GM12801 (cell line): Measurements from ENCODE around the gene VIPR2.

ENCODE experiments used
- TF ChIP-seq, protein P1 (sequence below): IDR thresholded peaks from one replicate; pipeline ENCODE4 v1.5.1; 2011; ENCODE audit warnings: control low read depth; ENCODE audit not compliant: insufficient read length; ENCODE audit errors: extremely low read depth

Gene VIPR2

DNA sequence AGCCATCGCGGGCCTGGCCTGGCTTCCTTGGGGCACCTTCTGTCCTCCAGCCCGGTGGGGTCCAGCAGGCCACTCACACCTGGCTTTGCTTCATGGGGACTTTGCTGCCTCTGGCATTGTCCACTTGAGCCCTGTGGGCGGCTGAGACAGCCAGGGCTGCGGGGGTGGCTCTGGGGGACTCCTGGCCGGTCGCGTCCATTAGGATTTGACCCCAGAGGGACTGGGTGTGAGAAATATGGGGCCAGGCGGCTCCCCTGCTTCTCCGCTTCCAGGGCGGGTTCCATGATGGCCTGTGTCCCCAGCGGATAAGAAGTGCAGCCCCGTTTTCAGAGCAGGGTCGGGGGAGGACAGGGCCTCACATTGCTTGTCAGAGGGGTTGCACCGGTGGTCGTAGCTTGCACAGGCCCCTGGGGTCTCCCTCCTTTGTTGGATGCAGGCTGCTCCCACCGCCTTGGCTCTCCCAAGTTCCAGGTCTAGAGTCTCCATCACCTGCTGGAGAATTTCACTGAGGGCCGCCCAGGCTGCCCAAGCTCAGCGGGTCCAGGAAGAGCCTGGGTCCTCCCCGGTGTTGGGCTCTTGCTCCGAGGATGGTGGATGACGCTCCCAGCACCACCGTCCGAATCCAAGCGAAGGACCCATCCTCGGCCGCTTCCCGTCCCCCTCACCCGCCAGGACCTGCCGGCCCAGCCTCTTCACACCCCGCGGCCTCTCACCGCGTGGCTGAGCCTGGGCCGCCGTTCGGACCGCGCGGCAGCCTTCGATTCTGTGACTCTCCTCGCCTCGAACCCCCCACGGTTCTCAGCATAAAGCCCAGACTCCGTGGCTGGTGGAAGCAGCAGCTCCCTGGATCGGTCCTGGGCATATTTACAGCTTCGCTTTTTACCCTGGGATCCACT, 148.2 kb downstream of the VIPR2 start:
- TF ChIP-seq, protein P1, sequence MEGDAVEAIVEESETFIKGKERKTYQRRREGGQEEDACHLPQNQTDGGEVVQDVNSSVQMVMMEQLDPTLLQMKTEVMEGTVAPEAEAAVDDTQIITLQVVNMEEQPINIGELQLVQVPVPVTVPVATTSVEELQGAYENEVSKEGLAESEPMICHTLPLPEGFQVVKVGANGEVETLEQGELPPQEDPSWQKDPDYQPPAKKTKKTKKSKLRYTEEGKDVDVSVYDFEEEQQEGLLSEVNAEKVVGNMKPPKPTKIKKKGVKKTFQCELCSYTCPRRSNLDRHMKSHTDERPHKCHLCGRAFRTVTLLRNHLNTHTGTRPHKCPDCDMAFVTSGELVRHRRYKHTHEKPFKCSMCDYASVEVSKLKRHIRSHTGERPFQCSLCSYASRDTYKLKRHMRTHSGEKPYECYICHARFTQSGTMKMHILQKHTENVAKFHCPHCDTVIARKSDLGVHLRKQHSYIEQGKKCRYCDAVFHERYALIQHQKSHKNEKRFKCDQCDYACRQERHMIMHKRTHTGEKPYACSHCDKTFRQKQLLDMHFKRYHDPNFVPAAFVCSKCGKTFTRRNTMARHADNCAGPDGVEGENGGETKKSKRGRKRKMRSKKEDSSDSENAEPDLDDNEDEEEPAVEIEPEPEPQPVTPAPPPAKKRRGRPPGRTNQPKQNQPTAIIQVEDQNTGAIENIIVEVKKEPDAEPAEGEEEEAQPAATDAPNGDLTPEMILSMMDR: no peak

DNA sequence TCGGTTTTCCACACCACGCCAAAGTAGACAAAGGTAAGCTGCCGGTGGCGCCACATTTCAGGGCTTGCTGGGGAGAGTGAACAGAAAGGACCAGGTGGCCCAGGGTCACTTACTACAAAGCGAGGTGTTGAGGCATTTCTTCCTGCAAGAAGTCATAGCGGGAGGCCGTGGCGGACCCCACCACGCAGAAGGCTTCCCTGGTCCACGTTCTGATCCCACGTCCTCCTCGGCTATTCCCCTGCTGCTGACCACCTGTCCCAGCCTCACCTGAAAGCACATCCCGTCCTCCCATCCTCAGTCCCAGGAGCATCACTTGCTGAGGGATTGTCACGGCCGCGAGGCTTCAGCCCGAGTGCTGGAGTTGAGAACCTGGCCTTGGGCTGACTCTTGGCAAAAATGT, 149.2 kb downstream of the VIPR2 start:
- TF ChIP-seq, protein P1: no peak

DNA sequence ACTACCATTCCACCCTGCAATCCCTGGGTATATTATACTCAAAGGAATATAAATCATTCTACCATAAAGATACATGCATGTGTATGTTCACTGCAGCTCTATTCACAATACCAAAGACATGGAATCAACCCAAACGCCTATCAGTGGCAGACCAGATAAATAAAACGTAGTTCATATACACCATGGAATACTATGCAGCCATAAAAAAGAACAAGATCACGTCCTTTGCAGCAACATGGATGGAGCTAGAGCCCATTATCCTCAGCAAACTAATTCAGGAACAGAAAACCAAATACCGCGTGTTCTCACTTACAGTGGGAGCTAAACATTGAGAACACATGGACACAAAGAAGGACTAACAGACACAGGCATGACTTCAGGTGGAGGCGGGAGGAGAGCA, 150.0 kb downstream of the VIPR2 start:
- TF ChIP-seq, protein P1: no peak

GRCh38 chr7:158993591-158993990, 151.1 kb downstream of the VIPR2 start:
- TF ChIP-seq, protein P1: no peak

DNA sequence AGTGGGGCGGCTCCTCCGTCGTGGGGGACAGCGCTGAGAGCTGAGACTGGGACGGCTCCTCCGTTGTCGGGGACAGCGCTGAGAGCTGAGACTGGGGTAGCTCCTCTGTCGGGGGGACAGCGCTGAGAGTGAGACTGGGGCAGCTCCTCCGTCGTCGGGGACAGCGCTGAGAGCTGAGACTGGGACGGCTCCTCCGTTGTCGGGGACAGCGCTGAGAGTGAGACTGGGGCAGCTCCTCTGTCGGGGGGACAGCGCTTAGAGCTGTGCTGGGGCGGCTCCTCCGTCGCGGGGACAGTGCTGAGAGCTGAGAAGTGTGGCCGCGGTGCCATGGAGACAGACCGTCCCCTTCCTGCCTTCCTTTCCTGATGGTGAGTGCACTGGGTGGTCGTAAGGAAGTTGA, 151.9 kb downstream of the VIPR2 start:
- TF ChIP-seq, protein P1: no peak

DNA sequence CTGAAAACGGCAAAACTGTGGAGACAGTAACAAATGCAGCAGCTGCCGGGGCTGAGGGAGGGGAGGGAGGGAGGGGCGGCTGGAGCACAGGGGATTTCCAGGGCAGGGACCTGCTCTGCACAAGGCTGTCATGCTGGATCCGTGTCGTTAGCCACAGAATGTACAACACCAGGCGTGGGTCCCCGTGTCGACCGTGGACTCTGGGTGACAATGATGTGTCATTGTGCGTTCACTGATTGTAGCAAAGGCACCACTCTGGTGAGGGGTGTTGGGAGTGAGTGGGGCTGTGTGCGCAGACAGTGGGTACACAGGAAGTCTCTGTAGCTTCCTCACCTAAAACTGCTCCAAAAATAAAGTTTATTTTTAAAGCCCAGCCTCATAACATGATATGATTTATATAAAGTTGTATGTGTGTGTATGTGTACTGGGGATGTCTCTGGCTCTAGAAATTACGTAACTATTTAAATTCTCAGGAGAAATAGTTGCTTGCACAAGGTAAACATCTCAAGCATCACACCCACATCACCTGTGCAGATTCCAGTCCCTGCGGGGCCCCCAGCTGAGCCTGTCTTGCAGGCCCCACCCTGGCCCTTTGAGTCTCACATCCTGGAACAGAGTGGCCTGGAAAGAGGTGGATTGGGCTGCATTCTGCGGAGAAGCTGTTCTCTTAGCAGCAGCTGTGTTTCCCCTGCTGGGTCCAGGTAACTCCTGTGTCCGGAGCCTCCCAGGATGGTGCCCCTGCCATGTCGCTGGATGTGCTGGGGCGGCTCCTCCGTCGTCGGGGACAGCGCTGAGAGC, 152.6 kb downstream of the VIPR2 start:
- TF ChIP-seq, protein P1: no peak

DNA sequence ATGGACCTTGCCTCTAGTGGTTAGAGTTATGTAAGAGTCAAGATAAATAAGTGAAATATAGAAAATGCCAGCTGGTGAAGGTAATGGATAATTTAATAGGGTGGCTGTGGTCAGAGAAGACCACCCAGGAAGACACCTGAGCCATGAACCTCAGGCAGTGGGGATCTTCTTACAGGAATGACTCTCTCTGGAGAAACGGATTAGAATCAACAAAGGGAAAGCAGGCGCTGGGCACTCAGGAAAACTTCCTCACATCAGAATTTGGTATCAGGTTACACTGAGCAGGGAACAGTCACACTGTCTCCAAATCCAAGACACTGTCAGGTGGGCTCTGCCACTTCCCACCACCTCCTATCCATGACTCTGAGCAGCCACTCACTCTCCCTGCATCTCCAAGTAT, 155.7 kb downstream of the VIPR2 start:
- TF ChIP-seq, protein P1: no peak
